ENCODE measurements around the gene FHOD1. TPM values are rescaled to one million over a fixed set of nuclear protein-coding genes. Genes with fewer than 3 reads are reported as not detected.

The FHOD1 gene
- total RNA-seq, 4 donors from 2014 or later: 9.7 to 15.5 (median 12.9) TPM

DNA sequence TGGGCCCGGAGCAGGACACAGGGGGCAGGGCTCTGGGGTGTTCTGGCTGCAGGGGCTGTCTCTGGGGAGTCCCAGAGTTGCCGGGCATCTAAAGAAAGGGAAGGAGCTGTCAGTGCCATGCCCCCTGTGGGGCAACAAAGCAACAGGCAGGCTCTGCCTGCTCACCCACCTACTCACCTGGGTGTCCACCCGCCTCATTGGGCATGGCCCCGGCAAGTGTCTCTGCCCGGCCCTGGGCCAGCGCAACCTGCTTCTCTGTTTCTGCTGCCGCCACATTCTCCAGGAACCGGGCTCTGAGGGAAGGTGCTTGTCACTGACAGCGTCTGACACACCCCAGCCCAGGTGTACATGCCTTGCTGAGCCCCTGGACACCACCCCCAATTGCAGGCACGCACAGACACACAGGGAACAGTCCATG is 13.1 kb downstream of the FHOD1 start:
- Histone ChIP-seq H3K4me3 (no peak overlapping the region), H3K36me3 (peaks cover 0 to 98% of the 10 kb centered on the region in 2 donors), H3K9me3 (no peaks in the 10 kb centered on the region), H3K27me3 (no peaks in the 10 kb centered on the region), H3K4me1 (no peaks in the 10 kb centered on the region), H3K27ac (no peak overlapping the region)
- TF ChIP-seq POLR2A (IDR thresholded peaks at IDR 0.05): no peak
- no peak for TF ChIP-seq POLR2AphosphoS5 (IDR thresholded peaks at IDR 0.05)
- TF ChIP-seq, protein P1, sequence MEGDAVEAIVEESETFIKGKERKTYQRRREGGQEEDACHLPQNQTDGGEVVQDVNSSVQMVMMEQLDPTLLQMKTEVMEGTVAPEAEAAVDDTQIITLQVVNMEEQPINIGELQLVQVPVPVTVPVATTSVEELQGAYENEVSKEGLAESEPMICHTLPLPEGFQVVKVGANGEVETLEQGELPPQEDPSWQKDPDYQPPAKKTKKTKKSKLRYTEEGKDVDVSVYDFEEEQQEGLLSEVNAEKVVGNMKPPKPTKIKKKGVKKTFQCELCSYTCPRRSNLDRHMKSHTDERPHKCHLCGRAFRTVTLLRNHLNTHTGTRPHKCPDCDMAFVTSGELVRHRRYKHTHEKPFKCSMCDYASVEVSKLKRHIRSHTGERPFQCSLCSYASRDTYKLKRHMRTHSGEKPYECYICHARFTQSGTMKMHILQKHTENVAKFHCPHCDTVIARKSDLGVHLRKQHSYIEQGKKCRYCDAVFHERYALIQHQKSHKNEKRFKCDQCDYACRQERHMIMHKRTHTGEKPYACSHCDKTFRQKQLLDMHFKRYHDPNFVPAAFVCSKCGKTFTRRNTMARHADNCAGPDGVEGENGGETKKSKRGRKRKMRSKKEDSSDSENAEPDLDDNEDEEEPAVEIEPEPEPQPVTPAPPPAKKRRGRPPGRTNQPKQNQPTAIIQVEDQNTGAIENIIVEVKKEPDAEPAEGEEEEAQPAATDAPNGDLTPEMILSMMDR (IDR thresholded peaks at IDR 0.05): no peak
- no peak for TF ChIP-seq EP300 (IDR thresholded peaks at IDR 0.05)
- WGBS, 2 donors (ENCODE audit: low coverage in 1 of 2): 100% methylated on average over 2 of the region's 10 CpGs; no CpG with 5 or more reads in 1 of the 2 donors
- no peak for ATAC-seq

- WGBS, 2 donors (ENCODE audit: low coverage in 1 of 2): 33 to 43% methylated on average over 1 of the region's 7 CpGs
- H3K36me3 ChIP-seq: peaks cover 0 to 98% of the 10 kb centered on the region in 2 donors
Measured at GRCh38 chr16:67233596-67233995, 13.7 kb downstream of the FHOD1 start.

GRCh38 chr16:67230809-67231660 is 16.2 kb downstream of the FHOD1 start:
- TF ChIP-seq POLR2AphosphoS5 (IDR thresholded peaks at IDR 0.05) (no peak), POLR2A (IDR thresholded peaks at IDR 0.05) (no peak), EP300 (IDR thresholded peaks at IDR 0.05) (no peak)
- TF ChIP-seq, protein P1 (IDR thresholded peaks at IDR 0.05): no peak
- ATAC-seq: no peak
- no peak overlapping the region for H3K4me3 ChIP-seq
- no peak overlapping the region for H3K27ac ChIP-seq
- H3K27me3 ChIP-seq: no peaks in the 10 kb centered on the region
- peaks cover 0 to 79% of the 10 kb centered on the region in 2 donors for H3K36me3 ChIP-seq
- WGBS, 2 donors (ENCODE audit: low coverage in 1 of 2): 82 to 83% methylated on average over 2 to 3 of the region's 12 CpGs
- H3K9me3 ChIP-seq: no peaks in the 10 kb centered on the region
- H3K4me1 ChIP-seq: peaks cover 0 to 23% (median 9%) of the 10 kb centered on the region in 3 donors

More at GRCh38 chr16:67233596-67233995, 13.7 kb downstream of the FHOD1 start:
- Histone ChIP-seq H3K4me1 (peaks cover 0 to 4% (median 0%) of the 10 kb centered on the region in 3 donors), H3K9me3 (no peaks in the 10 kb centered on the region), H3K27me3 (no peaks in the 10 kb centered on the region), H3K4me3 (no peak overlapping the region), H3K27ac (no peak overlapping the region)
- TF ChIP-seq EP300 (IDR thresholded peaks at IDR 0.05): no peak
- TF ChIP-seq POLR2A (IDR thresholded peaks at IDR 0.05): no peak
- no peak for TF ChIP-seq POLR2AphosphoS5 (IDR thresholded peaks at IDR 0.05)
- TF ChIP-seq, protein P1 (IDR thresholded peaks at IDR 0.05): no peak
- no peak for ATAC-seq

GRCh38 chr16:67229906-67230808 is 17.1 kb downstream of the FHOD1 start:
- Histone ChIP-seq H3K27me3 (no peaks in the 10 kb centered on the region), H3K9me3 (no peaks in the 10 kb centered on the region), H3K4me3 (no peak overlapping the region), H3K27ac (no peak overlapping the region), H3K4me1 (peaks cover 0 to 32% (median 10%) of the 10 kb centered on the region in 3 donors), H3K36me3 (peaks cover 0 to 70% of the 10 kb centered on the region in 2 donors)
- TF ChIP-seq POLR2A (IDR thresholded peaks at IDR 0.05) (no peak), EP300 (IDR thresholded peaks at IDR 0.05) (no peak), POLR2AphosphoS5 (IDR thresholded peaks at IDR 0.05) (no peak)
- TF ChIP-seq, protein P1 (IDR thresholded peaks at IDR 0.05): no peak
- 90 to 93% methylated on average over 4 to 11 of the region's 32 CpGs for WGBS, 2 donors (ENCODE audit: low coverage in 1 of 2)
- ATAC-seq: no peak

Data from gastroesophageal sphincter (tissue), 4 donors.